GM19023 (cell line): ENCODE data around the gene DKK3.
"Not testable (repeated sequence)": the region's sequence is repeated elsewhere in the genome, so short reads cannot be mapped to it uniquely, and the experiment has no call there.

ENCODE experiments used
- ATAC-seq: cut with Tn5 transposase; IDR thresholded peaks from one replicate; pipeline ENCODE4 v1.9.1; 2021; ENCODE audit warnings: mild to moderate bottlenecking, moderate library complexity; ENCODE audit not compliant: unreplicated experiment

Gene DKK3

DNA sequence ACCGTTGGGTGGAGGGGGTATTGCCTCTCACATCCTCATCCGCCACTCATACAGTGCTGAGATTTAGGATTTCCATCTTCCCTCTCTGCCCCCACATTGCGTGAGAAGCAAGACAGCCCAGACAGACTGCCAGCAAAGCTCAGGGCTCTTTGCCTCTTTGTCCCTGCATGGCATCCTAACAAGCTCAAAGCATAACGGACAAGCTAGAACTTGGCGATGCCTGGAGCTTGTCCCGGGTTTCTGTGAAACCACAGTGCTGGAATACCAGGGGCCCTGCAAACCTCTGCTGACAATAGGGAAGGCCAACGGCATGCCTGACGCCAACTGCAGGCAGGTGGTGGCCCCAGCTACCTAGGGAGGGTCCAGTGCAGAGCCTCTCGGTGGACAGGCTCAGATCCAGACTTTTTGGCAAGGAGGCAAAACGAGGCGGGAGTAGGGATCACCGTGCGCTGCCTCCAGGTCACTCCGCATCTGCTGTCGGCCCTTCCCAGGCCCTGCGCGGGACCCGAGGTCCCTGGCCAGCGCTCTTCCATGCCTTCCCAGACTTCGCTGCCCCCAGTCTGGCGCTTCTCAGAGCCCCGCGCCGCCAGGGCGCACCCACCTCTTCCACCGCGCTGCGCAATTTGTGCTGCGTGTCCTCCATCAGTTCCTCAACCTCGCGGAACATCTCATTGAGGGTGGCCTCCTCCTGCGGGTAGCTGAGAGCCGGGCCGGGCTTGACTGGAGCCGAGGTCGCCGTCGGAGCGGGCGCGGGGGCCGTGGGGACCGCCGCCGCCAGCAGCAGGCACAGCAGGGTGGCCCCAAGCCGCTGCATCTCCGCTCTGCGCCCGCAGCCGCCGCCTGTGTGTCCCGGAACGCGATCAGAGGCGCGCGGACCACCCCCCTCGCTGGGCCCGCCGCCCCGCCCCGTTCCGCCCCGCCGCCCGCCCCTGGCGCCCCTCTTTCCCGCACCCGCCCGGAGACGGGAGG is at the start of gene DKK3:
TSS of gene DKK3 (minus strand) at position 858 of the 969 bp plus-strand sequence. CDS start at position 814, 44 bp downstream.
- no peak for ATAC-seq

- no peak for ATAC-seq
These were observed 49.0 kb upstream of the DKK3 start for GRCh38 chr11:12057299-12057980.

DNA sequence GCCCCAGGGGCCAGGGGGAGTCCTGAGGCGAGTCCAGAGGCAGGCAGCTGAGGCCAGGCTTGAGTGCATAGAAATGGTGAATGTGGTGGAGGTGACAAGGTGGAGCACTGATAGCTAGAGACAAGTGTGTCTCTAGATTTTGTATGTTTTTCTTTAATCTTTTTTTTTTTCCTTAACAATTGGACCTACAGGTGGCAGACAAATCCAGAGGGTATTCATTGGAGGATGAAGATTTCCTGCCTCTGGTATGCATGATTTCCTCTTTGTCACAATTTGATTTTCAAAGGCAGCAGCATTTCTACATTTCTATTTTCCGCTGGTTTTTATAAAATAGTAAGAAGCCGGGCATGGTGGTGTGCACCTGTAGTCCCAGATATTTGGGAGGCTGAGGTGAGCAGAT is 47.7 kb upstream of the DKK3 start:
- no peak for ATAC-seq

DNA sequence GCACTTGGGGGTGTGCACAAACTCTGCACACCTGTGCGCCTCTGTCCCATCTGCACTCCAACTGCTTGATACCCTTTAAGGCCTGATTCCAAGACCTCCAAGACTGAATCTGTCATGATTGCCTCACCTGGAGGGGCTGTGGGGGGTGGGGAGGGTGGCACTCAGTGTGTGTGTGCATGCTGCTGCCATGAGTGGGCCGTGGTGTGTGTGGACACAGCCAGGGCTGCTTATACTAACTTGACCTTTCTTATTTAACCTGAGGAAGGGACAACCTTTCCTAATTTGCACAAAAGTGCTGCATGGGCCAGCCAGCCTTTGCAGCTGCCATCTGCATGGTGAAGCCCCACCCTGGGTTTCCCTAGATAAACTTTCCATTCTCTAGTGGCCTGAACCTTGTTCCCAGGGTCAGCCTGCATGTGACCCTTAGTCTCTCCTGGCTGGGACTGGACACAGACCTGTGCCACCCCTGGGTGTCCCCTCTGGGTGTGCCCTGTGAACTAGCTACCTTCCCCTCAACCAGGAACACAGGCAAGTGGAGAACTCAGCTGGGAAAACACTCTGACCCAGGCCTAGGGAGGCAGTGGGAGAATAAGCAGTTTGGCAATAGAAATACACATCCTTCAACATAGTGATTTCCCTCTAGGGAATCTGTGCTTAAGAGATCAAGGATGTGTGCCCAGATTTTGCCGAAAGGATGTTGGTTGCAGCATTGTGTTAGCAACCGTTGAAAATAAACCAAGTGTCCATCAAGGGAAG is 45.4 kb upstream of the DKK3 start:
- ATAC-seq = no peak

DNA sequence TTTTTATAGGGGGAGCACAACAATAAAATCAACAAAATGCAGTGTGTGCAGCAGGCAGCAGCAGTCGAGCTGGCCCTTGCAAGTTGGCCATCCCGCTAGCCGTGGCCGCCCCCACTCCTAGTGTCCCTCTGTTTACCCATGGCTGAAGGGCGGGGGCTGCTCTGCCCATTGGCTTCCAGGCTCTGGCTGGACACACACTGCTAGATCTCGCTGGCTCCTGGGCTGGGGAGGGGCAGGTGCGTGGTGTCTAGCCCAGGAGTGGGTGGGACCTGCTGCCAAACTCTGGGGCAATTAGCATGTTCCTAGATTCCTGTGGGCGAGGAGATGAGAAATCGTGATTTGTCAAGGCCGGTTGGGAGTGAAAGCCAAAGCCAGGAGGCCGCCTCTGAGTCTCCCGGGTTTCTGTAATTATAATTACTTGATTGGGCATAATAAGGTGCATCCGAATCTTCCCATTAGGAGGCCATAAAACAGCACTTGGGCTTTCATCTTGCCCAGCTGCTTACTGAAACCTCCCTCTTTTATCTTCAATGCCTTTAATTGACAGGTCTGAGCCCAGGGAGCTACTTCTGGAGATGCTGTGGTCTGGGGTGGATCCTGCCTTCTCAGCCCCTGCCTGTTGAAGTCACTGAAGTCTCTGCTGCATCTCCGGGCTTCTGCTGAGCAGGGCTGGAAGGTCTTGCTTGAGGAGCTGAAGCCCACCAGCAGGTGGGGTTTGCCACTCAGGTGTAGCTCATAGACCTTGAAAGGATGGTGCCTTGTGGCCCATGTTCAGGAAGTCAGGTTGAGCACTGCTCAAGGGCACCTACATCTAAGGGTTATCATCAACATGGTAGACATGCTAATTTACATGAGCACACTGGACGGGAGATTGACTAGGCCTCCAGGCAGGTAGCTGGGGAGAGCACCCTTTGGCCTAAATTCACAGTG is 44.5 kb upstream of the DKK3 start:
- no peak for ATAC-seq

GRCh38 chr11:12051287-12051662 is 42.8 kb upstream of the DKK3 start:
- ATAC-seq = no peak

DNA sequence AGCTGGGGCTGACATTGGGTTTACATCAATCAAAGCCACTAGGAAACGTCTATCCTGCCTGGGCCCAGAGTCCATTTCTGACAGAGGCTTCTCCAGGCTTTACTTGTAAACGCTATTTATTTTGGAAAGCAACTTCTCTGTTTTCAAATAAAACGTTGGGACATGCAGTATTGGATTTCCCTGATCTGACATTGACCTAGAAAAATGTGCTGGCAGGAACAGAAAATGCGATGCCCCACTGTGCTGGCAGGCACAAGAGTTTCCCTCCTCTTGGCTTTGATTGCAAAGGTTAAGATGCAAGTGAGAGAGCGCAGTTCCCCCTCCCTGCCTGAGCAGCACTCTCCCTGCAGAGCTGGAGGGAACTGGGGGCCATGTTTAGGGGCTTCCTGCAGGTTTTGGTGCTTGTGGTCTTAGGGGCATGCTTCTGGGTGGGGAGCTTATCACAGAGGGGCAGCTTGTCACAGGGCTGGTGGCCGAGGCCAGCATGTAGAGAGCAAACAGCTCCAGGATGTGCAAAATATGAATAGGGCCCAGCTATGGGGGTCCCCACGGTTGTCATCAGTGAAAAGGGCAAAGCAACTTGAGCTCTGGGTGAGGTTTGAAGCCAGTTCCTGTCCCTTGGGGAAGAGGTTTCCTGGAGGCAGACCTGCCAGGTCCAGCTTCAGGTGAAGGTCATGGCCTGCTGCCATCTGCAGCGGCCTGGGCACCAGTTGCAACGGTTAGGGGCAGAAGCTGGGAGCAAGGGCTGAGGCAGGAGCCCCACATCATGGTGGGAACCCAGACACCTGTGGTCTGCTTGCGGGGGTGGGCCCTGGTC is 42.3 kb upstream of the DKK3 start:
- ATAC-seq = no peak

DNA sequence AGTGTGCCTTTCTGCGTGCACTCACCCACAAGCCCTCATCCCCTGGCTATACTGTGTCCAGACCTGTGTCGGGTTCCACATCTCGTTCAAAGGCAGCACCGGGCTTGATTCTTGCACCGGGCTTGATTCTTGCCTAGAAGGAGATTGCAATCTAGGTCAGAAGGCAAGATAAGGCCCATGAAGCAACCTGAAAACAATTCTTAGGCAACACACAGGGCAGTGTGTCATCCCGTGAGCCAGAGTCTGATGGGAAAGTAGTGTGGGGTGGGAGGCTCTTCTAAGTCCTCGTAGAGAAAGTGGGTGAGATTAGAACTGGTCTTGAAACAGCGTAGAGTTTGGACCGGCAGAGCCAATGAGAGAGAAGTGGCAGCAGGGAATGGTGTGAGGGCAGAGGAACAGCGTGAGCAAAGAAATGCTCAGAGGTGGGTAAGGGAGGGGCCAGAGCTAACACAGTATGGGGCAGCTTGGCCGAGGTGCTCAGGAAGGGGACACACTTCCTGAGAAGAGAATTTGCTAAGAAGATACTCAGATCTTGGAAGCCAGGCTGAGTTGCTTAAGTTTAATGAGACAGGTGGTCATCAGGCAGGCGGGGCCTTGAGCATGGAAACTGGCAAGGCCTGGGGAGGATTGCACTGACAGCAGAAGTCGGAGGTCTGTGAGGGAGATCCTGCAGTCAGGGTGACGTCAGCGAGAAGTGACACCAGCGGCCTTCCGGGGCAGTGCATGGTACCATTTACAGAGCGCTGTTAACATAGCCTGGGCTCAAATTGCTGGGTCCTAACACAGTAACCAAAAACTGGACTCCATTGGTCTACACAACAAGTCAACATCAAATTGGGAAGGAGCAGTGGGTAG is 40.7 kb upstream of the DKK3 start:
- no peak for ATAC-seq

- no peak for ATAC-seq
These were observed 38.3 kb upstream of the DKK3 start for GRCh38 chr11:12046636-12047236.

GRCh38 chr11:12045914-12046635 is 37.6 kb upstream of the DKK3 start:
- ATAC-seq = no peak

DNA sequence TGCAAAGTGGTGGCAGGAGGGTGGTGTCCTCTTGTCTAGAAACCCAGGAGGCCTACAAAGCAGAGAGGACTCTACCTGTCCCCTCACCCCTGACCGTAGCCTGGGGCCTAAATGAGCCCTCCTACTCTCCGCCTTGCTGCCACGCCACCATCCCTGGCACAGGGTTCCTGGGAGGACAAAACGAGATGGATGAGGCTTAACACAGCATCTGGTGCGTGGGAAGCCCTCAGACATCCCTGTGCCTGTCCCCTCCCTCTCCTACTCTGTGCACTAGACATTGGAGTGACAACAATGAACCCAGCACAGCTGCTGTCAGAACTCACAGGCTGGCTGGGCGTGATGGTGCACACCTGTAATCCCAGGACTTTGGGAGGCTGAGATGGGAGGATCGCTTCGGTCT is 36.4 kb upstream of the DKK3 start:
- ATAC-seq = no peak

DNA sequence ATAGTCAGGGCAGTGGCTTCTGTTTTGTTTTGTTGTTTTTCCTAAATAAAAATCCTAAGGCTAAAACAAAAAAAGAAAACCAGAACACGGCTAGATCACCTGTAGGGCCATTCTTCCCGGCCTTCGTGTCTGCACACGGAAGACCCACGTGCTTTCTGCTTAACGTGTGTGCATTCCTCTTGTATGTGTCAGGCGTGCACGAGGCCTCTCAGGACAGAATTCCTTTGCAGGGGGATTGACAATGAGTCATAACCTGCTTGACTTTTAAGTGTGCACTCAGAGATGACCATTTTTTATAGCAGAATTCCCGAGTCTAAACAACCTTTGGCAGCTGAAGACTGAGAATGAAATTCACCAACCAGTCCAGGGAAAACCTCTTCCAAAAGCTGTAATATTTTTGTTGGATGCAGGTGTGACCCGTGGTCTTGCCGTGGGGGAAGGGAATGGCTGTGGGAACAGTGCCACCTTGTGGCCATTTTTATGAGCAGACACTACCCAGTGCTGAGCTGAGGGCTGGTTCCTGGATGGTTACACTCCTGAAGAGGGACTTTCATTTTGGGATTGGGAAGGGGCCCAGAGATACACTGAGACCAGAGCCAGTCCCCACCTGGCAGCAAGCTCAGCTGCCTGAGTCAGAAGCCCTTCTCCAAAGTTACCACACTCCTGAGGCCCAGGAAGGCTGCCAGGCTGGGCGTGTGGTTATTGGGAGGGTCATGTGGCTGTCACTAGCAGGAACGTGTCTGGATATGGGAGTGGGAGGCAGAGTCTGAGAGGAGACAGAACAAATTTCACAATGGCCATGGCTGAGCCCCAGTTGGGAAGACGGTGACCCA is 35.7 kb upstream of the DKK3 start:
- ATAC-seq = peak; percentile 54

GRCh38 chr11:12043221-12043620 is 34.8 kb upstream of the DKK3 start:
- ATAC-seq = no peak

GRCh38 chr11:12042215-12042676 is 33.8 kb upstream of the DKK3 start:
- ATAC-seq = no peak

GRCh38 chr11:12040719-12041118 is 32.3 kb upstream of the DKK3 start:
- not testable (repeated sequence) for ATAC-seq

- ATAC-seq = no peak
These were observed 24.5 kb upstream of the DKK3 start for GRCh38 chr11:12032968-12033367.
